AG04450 (cell line): ENCODE data around the gene ADORA1. TPM values are rescaled to one million over a fixed set of nuclear protein-coding genes. Genes with fewer than 3 reads are reported as not detected.

Experiments used
- CTCF ChIA-PET: fragments of 300-600, 350-600 bp; formaldehyde crosslinking; extraction: SDS; loops from one replicate; lab custom pipeline; 2022; ENCODE audit warnings: antibody characterized with exemption, inconsistent platforms; lab: Charles Lee
- POLR2A ChIA-PET: fragments of 350-600 bp; formaldehyde crosslinking; extraction: SDS; loops from one replicate; lab custom pipeline; 2021; ENCODE audit warnings: antibody characterized with exemption, inconsistent platforms; lab: Yijun Ruan, JAX
- DNase-seq: peaks from one replicate; pipeline ENCODE4 v3.0.0-alpha.2; 2011; ENCODE audit warnings: low read depth, low spot score
- H3K27ac ChIP-seq: one replicate; pipeline ENCODE4 v1.5.1; 2012; ENCODE audit warnings: low read depth, low read length, control low read depth
- H3K27me3 ChIP-seq: one replicate; pipeline ENCODE4 v1.6.0; 2012; ENCODE audit warnings: low read length; ENCODE audit not compliant: control insufficient read depth, insufficient read depth
- H3K4me3 ChIP-seq: 2 replicates; pipeline ENCODE4 v1.5.1; 2011; ENCODE audit warnings: mild to moderate bottlenecking, low read depth, low read length, control low read depth
- H3K9me3 ChIP-seq: 2 replicates; pipeline ENCODE4 v1.5.1; 2012; ENCODE audit warnings: low read length; ENCODE audit not compliant: control insufficient read depth, insufficient read depth
- polyA plus RNA-seq: library from polyadenylated mRNA; depleted of rRNA; stranded (reverse); fragments of >200 nt; gene quantifications from 2 replicates; pipeline ENCODE4 v1.2.3, GENCODE V29; 2011
- TF ChIP-seq, protein P1 (sequence below): IDR thresholded peaks from 2 replicates; pipeline ENCODE4 v1.5.1; 2011; ENCODE audit warnings: low read depth, low read length, control low read depth, inconsistent platforms

The ADORA1 gene
- polyA plus RNA-seq, 1 experiment: 1.7 TPM

DNA sequence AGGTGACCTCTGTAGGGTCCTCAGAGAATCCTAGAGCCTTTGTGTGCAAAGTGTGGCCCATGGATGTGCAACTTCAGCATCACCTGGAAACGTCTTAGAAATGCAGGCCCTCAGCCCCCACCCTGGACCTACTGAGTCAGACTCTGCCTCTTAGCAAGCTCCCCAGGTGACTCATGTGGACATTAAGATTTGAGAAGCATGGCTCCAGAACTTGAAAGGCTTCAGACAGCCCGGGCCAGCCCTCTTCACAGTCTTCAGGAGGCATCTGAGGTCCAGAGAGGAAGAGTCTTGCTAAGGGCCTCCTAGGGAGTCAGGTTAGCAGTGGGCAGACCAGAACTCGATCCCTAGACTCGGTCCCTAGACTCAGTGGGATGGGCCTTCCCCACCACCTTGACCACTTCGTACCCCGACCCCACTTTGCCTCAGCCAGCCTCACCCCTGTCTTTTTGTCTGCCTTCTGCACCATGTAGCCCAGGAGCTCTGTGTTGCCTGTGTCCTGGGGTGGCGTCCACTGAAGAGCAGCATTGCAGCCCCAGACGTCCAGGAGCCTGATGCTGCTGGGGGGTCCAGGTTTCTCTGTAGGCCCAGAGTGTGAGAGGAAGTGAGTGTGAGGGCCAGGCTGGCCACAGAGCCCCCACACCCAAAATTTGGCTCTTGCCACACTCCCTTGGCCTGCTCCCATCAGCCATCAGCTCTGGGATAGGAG, 43.3 kb downstream of the ADORA1 start:
- no peak overlapping the region for H3K4me3 ChIP-seq
- POLR2A ChIA-PET: no interaction called here
- H3K27ac ChIP-seq: no peak overlapping the region
- peaks cover 11% of the 10 kb centered on the region for H3K27me3 ChIP-seq
- DNase-seq: no peak
- TF ChIP-seq, protein P1, sequence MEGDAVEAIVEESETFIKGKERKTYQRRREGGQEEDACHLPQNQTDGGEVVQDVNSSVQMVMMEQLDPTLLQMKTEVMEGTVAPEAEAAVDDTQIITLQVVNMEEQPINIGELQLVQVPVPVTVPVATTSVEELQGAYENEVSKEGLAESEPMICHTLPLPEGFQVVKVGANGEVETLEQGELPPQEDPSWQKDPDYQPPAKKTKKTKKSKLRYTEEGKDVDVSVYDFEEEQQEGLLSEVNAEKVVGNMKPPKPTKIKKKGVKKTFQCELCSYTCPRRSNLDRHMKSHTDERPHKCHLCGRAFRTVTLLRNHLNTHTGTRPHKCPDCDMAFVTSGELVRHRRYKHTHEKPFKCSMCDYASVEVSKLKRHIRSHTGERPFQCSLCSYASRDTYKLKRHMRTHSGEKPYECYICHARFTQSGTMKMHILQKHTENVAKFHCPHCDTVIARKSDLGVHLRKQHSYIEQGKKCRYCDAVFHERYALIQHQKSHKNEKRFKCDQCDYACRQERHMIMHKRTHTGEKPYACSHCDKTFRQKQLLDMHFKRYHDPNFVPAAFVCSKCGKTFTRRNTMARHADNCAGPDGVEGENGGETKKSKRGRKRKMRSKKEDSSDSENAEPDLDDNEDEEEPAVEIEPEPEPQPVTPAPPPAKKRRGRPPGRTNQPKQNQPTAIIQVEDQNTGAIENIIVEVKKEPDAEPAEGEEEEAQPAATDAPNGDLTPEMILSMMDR: no peak
- CTCF ChIA-PET: interaction anchor here (0.7 to 4.1 kb wide), 7 partner anchors 9 to 131 kb away, joined by 3 to 35 read pairs (median 7); partner anchors contain the start of gene ADORA1
- H3K9me3 ChIP-seq: peaks cover 5% of the 10 kb centered on the region; the same call in 1 of the 2 replicates

DNA sequence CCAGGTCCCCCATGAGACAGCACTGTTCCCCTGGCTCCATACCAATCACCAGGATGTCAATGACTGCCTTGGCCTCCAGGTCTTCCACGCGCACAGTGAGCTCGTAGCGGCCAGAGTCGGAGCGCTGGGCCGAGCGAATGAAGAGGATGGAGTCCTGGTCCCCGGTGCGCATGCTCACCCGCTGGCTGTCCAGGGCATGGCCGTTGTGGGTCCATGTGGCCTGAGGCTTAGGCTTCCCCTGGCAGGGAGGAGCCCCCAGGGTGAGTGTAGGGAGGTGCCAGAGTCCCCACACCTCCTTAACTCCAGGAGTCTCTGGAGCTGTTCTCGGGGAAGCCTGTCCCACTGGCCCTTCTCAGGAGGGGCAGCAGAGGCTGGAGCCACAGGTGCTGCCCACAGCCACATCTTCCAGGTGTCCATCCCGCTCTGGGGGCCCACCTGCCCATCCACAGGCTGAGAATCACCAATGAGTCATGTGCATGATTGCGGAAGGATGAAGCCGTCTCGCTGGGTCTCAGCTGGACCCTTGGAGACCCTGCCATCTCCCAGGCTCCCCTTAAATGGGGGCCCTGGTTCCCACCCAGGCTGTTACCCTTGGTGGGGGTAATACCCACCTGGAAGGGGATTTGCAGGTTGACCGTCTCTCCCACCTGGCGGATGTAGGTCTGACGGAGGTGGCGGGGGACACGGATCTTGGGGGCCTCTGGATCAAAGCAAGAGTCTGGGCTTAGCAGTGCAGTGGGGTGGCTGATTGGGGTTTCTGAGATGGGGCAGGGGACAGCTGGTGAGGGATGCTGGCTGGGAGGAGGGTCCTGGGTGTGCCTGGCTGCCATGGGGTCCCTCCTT, 44.0 kb downstream of the ADORA1 start:
- ChIA-PET CTCF (interaction anchor here (0.7 to 4.1 kb wide), 14 partner anchors 10 to 132 kb away, joined by 3 to 35 read pairs (median 6); partner anchors contain the start of gene ADORA1), POLR2A (interaction anchor here (1.0 kb wide), 1 partner anchor 31 kb away, joined by 3 read pairs; no protein-coding TSS in a partner anchor)
- Histone ChIP-seq H3K27me3 (peaks cover 8% of the 10 kb centered on the region), H3K27ac (no peak overlapping the region), H3K9me3 (peaks cover 5% of the 10 kb centered on the region; the same call in 1 of the 2 replicates), H3K4me3 (no peak overlapping the region)
- TF ChIP-seq, protein P1: no peak
- DNase-seq: no peak

DNA sequence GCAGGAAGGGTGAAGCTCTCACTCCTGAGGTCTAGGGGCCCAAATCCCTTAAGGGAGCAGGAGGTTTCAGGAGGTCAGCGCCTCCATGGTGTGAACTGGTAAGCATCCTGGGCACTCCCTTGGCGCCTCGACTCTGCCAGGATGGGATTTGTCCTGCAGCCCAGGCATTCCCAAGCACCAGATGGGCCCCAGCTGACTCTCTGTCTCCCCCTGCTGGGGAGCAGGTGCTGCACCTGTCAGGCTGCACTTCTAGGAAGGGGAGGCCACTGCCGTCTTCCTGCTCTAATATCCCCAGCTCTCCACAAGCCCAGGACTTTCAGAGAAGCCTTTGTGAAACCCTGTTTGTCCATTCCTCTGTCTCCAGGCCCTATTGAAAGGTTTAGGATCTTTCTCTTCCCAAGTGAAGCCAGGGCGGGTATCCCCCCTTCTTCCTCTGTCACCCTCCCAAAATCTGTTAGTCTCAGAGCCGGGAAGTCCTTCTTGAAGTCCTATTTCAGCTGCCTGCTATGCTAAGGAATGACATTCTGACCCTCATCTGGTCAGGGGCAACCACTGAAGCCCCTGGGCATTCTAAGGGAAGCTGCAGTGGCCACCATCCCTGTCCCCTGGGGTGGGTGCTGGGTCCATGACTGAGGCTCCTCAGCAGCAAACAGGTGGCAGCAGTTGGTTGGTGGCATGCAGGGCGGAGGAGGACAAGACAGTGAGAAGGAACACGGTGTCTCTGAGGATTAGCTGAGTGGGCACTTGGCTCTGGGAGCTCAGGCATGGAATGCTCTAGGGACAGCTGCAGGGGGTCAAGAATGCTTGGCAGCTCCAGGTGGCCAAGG, 44.9 kb downstream of the ADORA1 start:
- TF ChIP-seq, protein P1: peak; percentile 81
- DNase-seq: peak; percentile 21
- Histone ChIP-seq H3K9me3 (peaks cover 5% of the 10 kb centered on the region; the same call in 1 of the 2 replicates), H3K27ac (no peak overlapping the region), H3K4me3 (no peak overlapping the region), H3K27me3 (peaks cover 8% of the 10 kb centered on the region)
- ChIA-PET CTCF (interaction anchor here (0.7 to 4.1 kb wide), 23 partner anchors 10 to 145 kb away, joined by 3 to 35 read pairs (median 6); partner anchors contain the start of gene ADORA1), POLR2A (interaction anchor here (1.0 to 1.2 kb wide), 2 partner anchors 26 to 30 kb away, joined by 3 to 4 read pairs; no protein-coding TSS in a partner anchor)

DNA sequence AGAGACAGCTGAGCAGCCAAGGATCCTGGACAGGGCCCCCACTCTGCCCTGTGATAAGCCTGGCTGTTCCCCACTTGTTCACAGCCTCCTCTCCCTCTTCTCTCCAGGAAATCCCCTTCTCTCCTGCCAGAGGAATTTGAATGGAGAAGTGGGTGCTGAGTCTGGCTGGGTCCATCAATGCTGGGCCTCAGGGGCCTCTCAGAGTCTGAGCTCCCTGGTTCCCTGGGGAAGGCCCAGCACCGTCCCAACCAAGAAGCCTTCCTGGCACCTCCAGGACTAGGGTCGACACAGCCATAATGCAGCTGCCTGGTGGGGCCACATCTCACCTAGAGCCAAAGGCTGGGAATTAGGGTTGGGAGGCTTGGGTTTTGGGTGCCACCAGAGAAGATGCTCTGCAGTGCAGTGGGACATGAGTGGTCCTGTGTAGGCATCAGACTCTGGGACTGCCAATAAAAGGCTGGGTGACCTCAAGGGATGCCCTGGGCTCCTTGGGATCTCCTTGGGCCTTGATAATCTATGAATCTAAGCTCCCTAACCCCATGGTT, 45.6 kb downstream of the ADORA1 start:
- H3K9me3 ChIP-seq: peaks cover 5% of the 10 kb centered on the region; the same call in 1 of the 2 replicates
- ChIA-PET CTCF (interaction anchor here (0.8 to 4.1 kb wide), 20 partner anchors 9 to 146 kb away, joined by 3 to 35 read pairs (median 6); partner anchors contain the start of gene ADORA1), POLR2A (interaction anchor here (0.5 to 1.2 kb wide), 3 partner anchors 25 to 596 kb away, joined by 3 to 4 read pairs (median 4); no protein-coding TSS in a partner anchor)
- H3K27me3 ChIP-seq: peaks cover 8% of the 10 kb centered on the region
- no peak for DNase-seq
- TF ChIP-seq, protein P1: no peak
- no peak overlapping the region for H3K27ac ChIP-seq
- no peak overlapping the region for H3K4me3 ChIP-seq
